K562 (cell line): Measurements from ENCODE around the gene PIP5K1B.

ENCODE experiments used
- CTCF ChIP-seq, 3 experiments: IDR thresholded peaks in 2 of 3; conservative IDR thresholded peaks in 1 of 3; 2 replicates each; pipeline ENCODE4 v1.5.1; 2011 to 2012; ENCODE audit warnings: low read length in 3 of 3, mild to moderate bottlenecking in 3 of 3, control low read depth in 2 of 3, improper control_type of control experiment in 1 of 3, inconsistent platforms in 1 of 3, low read depth in 1 of 3, mixed read lengths in 1 of 3, moderate library complexity in 1 of 3; ENCODE audit not compliant: insufficient read depth in 2 of 3
- ELF1 ChIP-seq: fragments of 200-800 bp; sonication (Bioruptor generic); IDR thresholded peaks from 2 replicates; pipeline ENCODE4 v1.6.1; 2016; ENCODE audit warnings: missing genetic modification characterization, missing compliant biosample characterization
- EP300 ChIP-seq: IDR thresholded peaks from 2 replicates; pipeline ENCODE4 v1.6.1; 2012; ENCODE audit warnings: low read length, improper control_type of control experiment
- FOXJ3 ChIP-seq: sonication (generic); formaldehyde crosslinking; IDR thresholded peaks from 2 replicates; pipeline ENCODE4 v1.4.0; 2020; ENCODE audit warnings: mild to moderate bottlenecking, missing genetic modification reagents
- MTF1 ChIP-seq: fragments of 250-450 bp; sonication (Bioruptor Pico); IDR thresholded peaks from 2 replicates; pipeline ENCODE4 v1.9.0; 2021; ENCODE audit warnings: moderate library complexity, mild to moderate bottlenecking, inconsistent platforms, borderline replicate concordance
- POLR2A ChIP-seq: fragments of 450-650 bp; conservative IDR thresholded peaks from 2 replicates; pipeline ENCODE4 v1.6.1; 2016
- RB1 ChIP-seq: fragments of 450-650 bp; IDR thresholded peaks from 2 replicates; pipeline ENCODE4 v1.6.1; 2017; ENCODE audit warnings: low read depth, mild to moderate bottlenecking
- SRF ChIP-seq, 2 experiments: fragments of 250-450, 450-650 bp in 1 of 2; sonication (Bioruptor Pico) in 1 of 2; sonication (generic) in 1 of 2; formaldehyde crosslinking; IDR thresholded peaks; 2 replicates each; pipeline versions ENCODE4 v1.5.0 to v1.5.1; 2020 to 2022; ENCODE audit warnings: mild to moderate bottlenecking in 1 of 2, missing genetic modification reagents in 1 of 2

- no peak for TF ChIP-seq POLR2A
- TF ChIP-seq ELF1 (tag), result no peak
- no peak for TF ChIP-seq CTCF (IDR thresholded peaks at IDR 0.05 in 2 of 3, conservative IDR thresholded peaks at IDR 0.05 in 1 of 3; ENCODE audit: insufficient read depth in 2 of 3, low read depth in 1 of 3, low read length in 3 of 3)
- no peak for TF ChIP-seq EP300
- no peak for TF ChIP-seq SRF (CRISPR knock-in tag; IDR thresholded peaks at IDR 0.05)
- TF ChIP-seq MTF1 (CRISPR knock-in tag), result no peak
- no peak for TF ChIP-seq RB1
- TF ChIP-seq FOXJ3 (CRISPR knock-in tag), result no peak
Measured at GRCh38 chr9:68947015-68947414, 242.0 kb downstream of the PIP5K1B start.
